ENCODE measurements around the gene CAMKMT.
"Not testable (repeated sequence)": the region's sequence is repeated elsewhere in the genome, so short reads cannot be mapped to it uniquely, and the experiment has no call there.

Gene CAMKMT

GRCh38 chr2:44559108-44559507, 197.4 kb downstream of the CAMKMT start:
- no peak for DNase-seq

GRCh38 chr2:44560352-44560751, 198.6 kb downstream of the CAMKMT start:
- no peak for DNase-seq

DNA sequence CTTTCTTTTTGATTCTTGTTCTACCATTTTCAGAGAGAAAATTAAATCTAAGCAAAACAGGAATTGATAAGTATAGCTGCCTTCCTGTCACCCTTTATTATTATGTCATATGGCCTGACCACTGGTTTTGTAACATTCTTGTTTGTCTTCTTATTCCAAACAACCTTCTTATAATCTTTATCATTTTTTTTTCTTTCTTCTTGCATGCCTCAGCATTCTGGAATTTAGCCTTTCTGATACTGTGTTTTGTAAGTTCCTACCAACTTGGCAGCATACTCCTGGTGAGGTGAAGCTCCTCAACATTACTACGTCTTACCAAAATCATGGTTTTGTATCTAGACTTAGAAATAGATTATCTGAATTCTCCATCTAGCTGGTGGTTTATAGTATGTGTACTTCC, 199.2 kb downstream of the CAMKMT start:
- DNase-seq, result no peak

GRCh38 chr2:44562737-44563136, 201.0 kb downstream of the CAMKMT start:
- DNase-seq, result no peak

GRCh38 chr2:44564752-44565151, 203.0 kb downstream of the CAMKMT start:
- no peak for DNase-seq

GRCh38 chr2:44566059-44566458, 204.3 kb downstream of the CAMKMT start:
- DNase-seq, result no peak

- no peak for DNase-seq
Measured at GRCh38 chr2:44569491-44569890, 207.7 kb downstream of the CAMKMT start.

GRCh38 chr2:44570271-44570670, 208.5 kb downstream of the CAMKMT start:
- DNase-seq, result no peak

GRCh38 chr2:44570777-44571176, 209.0 kb downstream of the CAMKMT start:
- DNase-seq, result no peak

DNA sequence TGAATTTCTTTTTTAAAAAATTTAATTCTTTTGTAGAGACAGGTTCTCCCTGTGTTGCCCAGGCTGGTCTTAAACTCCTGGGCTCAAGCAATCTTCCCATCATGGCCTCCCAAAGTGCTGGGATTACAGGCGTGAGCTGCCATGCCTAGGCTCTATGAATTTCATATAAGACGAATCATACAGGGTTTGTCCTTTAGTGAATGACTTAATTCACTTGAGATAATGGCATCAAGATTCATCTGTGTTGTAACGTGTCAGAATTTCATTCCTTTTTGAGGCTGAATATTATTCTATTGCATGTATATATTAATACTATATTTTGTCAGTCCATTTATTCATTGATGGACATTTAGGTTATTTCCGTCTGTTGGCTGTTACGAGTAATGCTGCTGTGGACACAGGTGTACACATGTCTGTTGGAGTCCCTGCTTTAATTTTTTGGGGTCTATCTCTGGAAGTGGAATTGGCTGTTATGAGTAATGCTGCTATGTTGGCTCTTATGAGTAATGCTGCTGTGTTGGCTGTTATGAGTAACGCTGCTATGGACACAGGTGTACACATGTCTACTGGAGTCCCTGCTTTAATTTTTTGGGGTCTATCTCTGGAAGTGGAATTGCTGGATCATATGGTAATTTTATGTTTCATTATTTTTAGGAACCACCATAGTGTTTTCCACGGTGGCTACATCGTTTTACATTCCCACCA, 210.6 kb downstream of the CAMKMT start:
- DNase-seq, result no peak

GRCh38 chr2:44573996-44574395, 212.2 kb downstream of the CAMKMT start:
- no peak for DNase-seq

- peak; percentile 67 for DNase-seq
Measured at GRCh38 chr2:44578471-44579093, 216.8 kb downstream of the CAMKMT start.

- DNase-seq, result no peak
Measured at GRCh38 chr2:44579115-44579836, 217.5 kb downstream of the CAMKMT start.

DNA sequence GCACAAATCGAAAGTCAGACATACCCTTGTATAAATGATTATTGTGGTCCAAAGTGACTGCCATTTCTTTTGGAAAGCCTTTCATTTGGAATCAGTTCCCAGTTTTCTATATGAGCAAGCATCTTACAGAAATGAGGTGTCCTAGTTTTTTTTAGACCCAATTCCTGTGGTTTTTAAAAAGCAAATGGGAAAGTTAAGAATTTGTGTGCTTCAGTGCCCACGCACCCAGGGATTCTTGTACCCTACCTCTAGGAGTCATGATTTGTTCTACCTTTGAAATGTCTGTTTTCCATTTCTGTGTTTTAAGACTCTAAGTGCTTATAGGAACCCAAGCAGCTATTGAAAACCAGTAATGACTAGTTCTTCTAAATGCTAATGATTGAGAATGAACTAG, 218.1 kb downstream of the CAMKMT start:
- DNase-seq, result no peak

DNA sequence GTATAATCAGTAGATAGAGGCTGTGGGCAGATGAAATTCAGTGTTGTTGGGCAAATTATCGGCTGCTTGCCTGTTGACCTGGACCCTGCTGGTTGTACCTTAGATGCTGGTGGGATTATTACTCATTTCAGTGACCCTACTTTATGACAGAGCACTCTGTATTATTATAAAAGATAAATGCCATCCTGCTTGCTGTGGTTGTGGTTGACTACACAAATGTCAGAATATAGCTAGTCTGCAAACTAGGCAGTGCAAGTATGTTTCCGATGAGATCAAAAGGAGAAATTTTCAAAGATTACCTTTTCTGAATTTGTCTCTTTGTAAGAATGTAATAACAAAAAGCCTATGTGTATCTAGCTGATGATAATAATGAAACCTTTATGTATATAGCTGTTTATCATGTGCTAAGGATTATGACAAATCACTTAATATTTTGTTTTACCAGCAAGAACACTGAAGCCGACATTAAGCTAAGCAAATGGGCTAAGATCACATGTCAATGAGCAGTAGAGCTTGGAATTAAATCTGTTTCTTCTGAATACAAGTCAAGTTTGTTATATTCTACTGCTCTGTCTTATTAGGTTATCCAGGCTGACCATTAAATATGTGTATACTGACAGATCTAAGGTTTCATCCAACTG, 219.2 kb downstream of the CAMKMT start:
- DNase-seq, result no peak

DNA sequence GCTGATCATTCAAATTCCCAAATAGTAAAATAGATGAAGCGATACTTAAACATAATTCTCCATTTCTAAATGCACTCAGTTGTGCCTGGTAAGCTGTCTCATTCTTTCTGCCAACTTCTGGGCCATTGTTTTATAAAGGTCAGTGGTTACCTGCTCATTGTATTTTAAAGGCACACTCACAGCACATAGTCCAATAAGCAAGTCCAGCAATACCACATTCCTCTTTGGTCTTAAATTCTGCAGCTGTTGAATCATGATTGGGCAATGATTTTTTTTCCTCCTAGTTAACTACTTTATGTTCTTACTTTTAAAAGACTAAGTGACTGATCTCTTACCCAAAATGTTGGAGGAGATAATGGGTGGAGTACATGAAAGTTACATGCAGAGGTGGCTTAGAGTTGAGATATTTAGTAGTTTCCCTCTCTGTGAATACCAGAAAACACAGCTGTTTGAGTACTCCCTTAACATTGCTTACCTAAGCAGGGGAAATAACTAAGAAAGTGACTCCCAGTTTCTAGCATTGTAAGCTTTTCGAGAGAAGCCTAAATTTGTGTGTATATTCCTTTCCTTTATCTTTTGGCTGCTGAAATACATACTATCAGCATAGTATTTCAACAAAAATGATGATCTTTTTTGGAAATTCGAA, 220.7 kb downstream of the CAMKMT start:
- DNase-seq, result no peak

DNA sequence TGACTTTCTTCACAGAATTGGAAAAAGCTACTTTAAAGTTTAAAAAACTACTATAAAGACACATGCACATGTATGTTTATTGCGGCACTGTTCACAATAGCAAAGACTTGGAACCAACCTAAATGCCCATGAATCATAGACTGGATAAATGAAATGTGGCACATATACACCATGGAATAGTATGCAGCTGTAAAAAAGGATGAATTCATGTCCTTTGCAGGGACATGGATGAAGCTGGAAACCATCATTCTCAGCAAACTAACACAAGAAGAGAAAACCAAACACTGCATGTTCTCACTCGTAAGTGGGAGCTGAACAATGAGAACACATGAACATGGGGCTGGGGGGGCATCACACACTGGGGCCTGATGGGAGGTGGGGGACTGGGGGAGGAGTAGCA, 233.9 kb downstream of the CAMKMT start:
- DNase-seq, result not testable (repeated sequence)

DNA sequence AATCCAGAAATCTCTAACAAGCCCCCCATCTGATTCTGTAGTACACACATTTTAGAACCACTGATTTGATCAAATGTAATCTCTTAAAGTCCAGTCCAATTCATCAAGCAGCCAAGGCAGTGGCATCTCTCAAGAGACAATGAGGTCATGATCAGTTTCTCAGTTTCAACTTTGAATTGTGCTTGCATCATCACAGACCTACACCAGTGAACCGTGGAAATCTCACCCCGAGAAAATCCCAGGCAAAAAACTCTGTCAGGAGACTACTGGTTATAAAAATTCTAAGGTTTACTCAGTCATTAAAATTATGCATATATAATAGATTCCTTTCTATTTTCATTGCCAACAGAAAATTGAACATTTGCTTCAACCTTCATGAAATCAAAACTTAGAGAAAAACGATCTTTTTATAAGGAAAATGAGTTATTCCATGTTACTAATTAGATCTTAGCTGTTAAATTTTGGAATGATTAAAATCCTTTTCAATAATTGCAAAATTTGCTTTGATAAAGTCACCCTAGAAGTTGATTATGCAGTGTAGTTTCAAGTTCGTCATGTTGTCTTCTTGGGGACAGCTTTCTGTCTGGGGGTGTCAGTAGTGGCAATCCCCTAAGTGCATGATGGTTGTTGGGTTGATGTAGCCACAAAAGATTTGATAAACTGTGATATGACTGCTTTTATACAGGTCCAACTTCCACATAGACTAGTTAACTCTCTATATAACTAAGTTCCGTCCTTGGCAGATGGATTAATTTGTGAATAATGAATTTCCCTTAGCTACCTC, 235.0 kb downstream of the CAMKMT start:
- no peak for DNase-seq

- DNase-seq, result no peak
Measured at GRCh38 chr2:44598330-44599119, 236.8 kb downstream of the CAMKMT start.

GRCh38 chr2:44599130-44599529, 237.4 kb downstream of the CAMKMT start:
- no peak for DNase-seq

- DNase-seq, result no peak
Measured at GRCh38 chr2:44602446-44602845, 240.7 kb downstream of the CAMKMT start.
